Nephron progenitor cell (in vitro differentiated cells): Measurements from ENCODE around the gene USP13.
A peak's percentile ranks its signal among the peaks of the same experiment; 100 is the strongest.

Source experiments
- DNase-seq: peaks from one replicate; pipeline ENCODE4 v3.0.0; 2021
- H3K27ac Mint-ChIP-seq: 2 replicates; pipeline ENCODE4 v1.8.0; 2021; ENCODE audit warnings: mild to moderate bottlenecking, moderate library complexity, mixed read lengths
- H3K27me3 Mint-ChIP-seq: 2 replicates; pipeline ENCODE4 v1.8.0; 2021; ENCODE audit warnings: mild to moderate bottlenecking, low read depth, mixed read lengths; ENCODE audit not compliant: poor library complexity
- H3K36me3 Mint-ChIP-seq: 2 replicates; pipeline ENCODE4 v1.8.0; 2021; ENCODE audit warnings: low read depth, mixed read lengths
- H3K4me1 Mint-ChIP-seq: 2 replicates; pipeline ENCODE4 v1.8.0; 2021; ENCODE audit warnings: mixed read lengths
- H3K4me3 Mint-ChIP-seq: 2 replicates; pipeline ENCODE4 v1.8.0; 2021; ENCODE audit warnings: mild to moderate bottlenecking, moderate library complexity, mixed read lengths
- H3K9me3 Mint-ChIP-seq: 2 replicates; pipeline ENCODE4 v1.8.0; 2021; ENCODE audit warnings: mild to moderate bottlenecking, moderate library complexity, mixed read lengths
- CTCF ChIP-seq: fragments of 200-600 bp; sonication (generic); IDR thresholded peaks from 2 replicates; pipeline ENCODE4 v1.5.0; 2021; ENCODE audit warnings: antibody characterized with exemption

The USP13 gene, protein sequence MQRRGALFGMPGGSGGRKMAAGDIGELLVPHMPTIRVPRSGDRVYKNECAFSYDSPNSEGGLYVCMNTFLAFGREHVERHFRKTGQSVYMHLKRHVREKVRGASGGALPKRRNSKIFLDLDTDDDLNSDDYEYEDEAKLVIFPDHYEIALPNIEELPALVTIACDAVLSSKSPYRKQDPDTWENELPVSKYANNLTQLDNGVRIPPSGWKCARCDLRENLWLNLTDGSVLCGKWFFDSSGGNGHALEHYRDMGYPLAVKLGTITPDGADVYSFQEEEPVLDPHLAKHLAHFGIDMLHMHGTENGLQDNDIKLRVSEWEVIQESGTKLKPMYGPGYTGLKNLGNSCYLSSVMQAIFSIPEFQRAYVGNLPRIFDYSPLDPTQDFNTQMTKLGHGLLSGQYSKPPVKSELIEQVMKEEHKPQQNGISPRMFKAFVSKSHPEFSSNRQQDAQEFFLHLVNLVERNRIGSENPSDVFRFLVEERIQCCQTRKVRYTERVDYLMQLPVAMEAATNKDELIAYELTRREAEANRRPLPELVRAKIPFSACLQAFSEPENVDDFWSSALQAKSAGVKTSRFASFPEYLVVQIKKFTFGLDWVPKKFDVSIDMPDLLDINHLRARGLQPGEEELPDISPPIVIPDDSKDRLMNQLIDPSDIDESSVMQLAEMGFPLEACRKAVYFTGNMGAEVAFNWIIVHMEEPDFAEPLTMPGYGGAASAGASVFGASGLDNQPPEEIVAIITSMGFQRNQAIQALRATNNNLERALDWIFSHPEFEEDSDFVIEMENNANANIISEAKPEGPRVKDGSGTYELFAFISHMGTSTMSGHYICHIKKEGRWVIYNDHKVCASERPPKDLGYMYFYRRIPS

DNA sequence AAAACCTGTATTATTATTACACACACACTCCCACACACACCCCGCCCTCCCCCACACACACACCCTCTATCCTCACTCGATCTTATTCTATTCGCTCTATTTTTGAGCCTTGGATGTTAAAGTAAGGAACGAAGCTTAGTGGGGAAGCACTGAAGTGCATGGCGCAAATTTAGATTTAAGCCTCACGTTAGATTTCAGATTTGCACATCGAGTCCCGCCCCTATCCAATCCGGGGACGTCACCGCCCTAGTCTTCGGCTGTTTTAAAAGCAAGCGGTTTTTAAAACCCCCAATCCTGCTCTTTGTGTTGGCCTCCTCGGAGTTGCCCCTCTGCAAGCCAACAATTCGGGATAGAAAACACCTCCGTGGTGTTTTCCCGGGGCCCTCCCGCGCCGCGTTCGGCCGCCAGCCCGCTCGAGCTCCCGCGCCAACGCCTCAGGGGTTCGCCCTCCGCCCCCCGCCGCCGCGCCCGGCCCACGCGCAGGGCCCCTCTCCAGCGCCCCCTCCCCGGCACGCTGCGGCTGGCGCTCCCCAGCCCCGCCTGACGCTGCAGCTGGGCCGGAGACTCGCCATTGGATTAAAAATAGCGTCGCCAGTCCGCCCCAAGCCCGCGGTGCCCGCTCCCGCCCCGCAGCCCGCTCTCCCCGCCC lies at the start of gene USP13:
TSS of gene USP13 (plus strand) at position 594 of the 649 bp plus-strand sequence. CDS start 186 bp downstream, outside the sequence.
- no peaks in the 10 kb centered on the region for H3K27me3 Mint-ChIP-seq
- TF ChIP-seq CTCF, result no peak
- peaks cover 32% of the 10 kb centered on the region for H3K4me1 Mint-ChIP-seq
- peak within 1 kb of the TSS; percentile 99 for H3K4me3 Mint-ChIP-seq
- DNase-seq, result peak; percentile 80
- H3K36me3 Mint-ChIP-seq, result peaks cover 21% of the 10 kb centered on the region
- H3K27ac Mint-ChIP-seq, result peak within 1 kb of the TSS; percentile 99
- no peaks in the 10 kb centered on the region for H3K9me3 Mint-ChIP-seq

DNA sequence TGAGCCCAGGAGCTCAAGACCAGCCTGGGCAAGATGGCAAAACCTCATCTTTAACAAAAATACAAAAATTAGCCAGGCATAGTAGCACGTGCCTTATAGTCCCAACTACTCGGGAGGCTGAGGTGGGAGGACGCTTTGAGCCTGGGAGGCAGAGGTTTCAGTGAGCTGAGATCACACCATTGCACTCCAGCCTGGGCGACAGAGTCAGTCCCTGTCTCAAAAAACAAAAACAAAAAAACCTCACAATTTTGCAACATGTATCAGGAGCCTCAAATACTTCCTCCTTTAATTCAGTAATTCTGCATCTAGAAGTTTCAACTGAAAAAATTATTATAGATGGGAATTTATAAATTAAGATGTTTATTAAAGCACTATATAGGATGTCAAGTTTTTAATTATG lies 49.5 kb upstream of the USP13 start:
- no peak for DNase-seq
- peaks cover 3% of the 10 kb centered on the region for H3K27me3 Mint-ChIP-seq
- no peak for TF ChIP-seq CTCF
- no peak overlapping the region for H3K27ac Mint-ChIP-seq
- H3K36me3 Mint-ChIP-seq, result peaks cover 40% of the 10 kb centered on the region
- peak overlapping the region; percentile 98 for H3K4me3 Mint-ChIP-seq
- peaks cover 32% of the 10 kb centered on the region for H3K4me1 Mint-ChIP-seq
- H3K9me3 Mint-ChIP-seq, result no peaks in the 10 kb centered on the region

GRCh38 chr3:179603831-179604230 lies 49.0 kb upstream of the USP13 start:
- Mint-ChIP-seq H3K4me1 (peaks cover 32% of the 10 kb centered on the region), H3K4me3 (peak overlapping the region; percentile 98), H3K27me3 (peaks cover 3% of the 10 kb centered on the region), H3K27ac (peak overlapping the region; percentile 100), H3K9me3 (no peaks in the 10 kb centered on the region), H3K36me3 (peaks cover 36% of the 10 kb centered on the region)
- no peak for TF ChIP-seq CTCF
- no peak for DNase-seq

- Mint-ChIP-seq H3K4me3 (peak within 1 kb of the TSS; percentile 98), H3K4me1 (peaks cover 32% of the 10 kb centered on the region), H3K27me3 (peaks cover 3% of the 10 kb centered on the region), H3K36me3 (peaks cover 37% of the 10 kb centered on the region), H3K27ac (peak within 1 kb of the TSS; percentile 100), H3K9me3 (no peaks in the 10 kb centered on the region)
- no peak for TF ChIP-seq CTCF
- peak; percentile 89 for DNase-seq
Observed at GRCh38 chr3:179604321-179605078, 48.3 kb upstream of the USP13 start, which contains the start of the genes MRPL47 and NDUFB5. TSS of gene MRPL47 (minus strand) at chr3:179604638. CDS start at chr3:179604624, 14 bp downstream. TSS of gene NDUFB5 (plus strand) at chr3:179604794. CDS start at chr3:179604816, 22 bp downstream.

DNA sequence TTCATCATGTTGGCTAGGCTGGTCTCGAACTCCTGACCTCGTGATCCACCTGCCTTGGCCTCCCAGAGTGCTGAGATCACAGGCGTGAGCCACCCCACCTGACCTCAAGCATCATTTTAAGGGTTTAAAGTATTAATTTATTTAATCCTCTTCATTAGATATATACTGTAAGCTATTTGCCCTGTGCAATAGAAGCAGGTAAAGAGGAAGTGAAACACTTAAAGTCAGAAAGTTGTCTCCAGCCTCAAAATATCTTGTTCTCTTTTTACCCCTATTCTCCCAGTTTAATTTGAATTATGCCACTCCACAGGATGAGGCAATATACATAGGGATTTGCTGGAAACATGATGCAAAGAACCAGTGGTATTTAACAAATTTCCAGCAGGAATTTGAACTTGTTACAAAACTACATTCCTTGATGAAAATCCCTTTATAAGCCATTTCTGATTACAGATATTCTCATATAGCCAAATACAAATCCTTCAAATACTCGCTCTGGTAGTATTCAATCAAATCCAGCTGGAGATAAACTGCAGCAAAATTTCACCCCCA lies 46.2 kb upstream of the USP13 start:
- Mint-ChIP-seq H3K27me3 (peaks cover 3% of the 10 kb centered on the region), H3K4me1 (peaks cover 32% of the 10 kb centered on the region), H3K36me3 (peaks cover 31% of the 10 kb centered on the region), H3K4me3 (peak overlapping the region; percentile 98), H3K27ac (no peak overlapping the region), H3K9me3 (no peaks in the 10 kb centered on the region)
- DNase-seq, result no peak
- no peak for TF ChIP-seq CTCF
